Panc1 (cell line): ENCODE measurements around the gene TAB3. TPM values are rescaled to one million over a fixed set of nuclear protein-coding genes. Genes with fewer than 3 reads are reported as not detected.

Source experiments
- ATAC-seq: fragments of 200-7000 bp; cut with Tn5 transposase; 2 replicates; pipeline ENCODE4 v1.9.1; 2020; ENCODE audit warnings: mild to moderate bottlenecking, moderate library complexity
- BruUV-seq: library from RNA; stranded (reverse); fragments of 400-500 nt; replicated peaks from 2 replicates; lab custom pipeline; 2021; lab: Mats Ljungman, UMichigan
- CTCF ChIA-PET: fragments of 300-600 bp; sonication (Branson Sonifier 250); formaldehyde crosslinking; loops from one replicate; lab custom pipeline; 2022; ENCODE audit warnings: antibody characterized with exemption; lab: Charles Lee
- POLR2A ChIA-PET: fragments of 300-600 bp; sonication (Branson Sonifier 250); formaldehyde crosslinking; loops from one replicate; lab custom pipeline; 2022; ENCODE audit warnings: antibody characterized with exemption; lab: Charles Lee
- DNase-seq: peaks from one replicate; pipeline ENCODE4 v3.0.0-alpha.2; 2010; ENCODE audit warnings: low read depth, low spot score
- H3K27ac ChIP-seq: 2 replicates; pipeline ENCODE4 v1.5.1; 2011; ENCODE audit warnings: mild to moderate bottlenecking, low read length, inconsistent platforms
- H3K27me3 ChIP-seq: fragments of 200-500 bp; sonication (Bioruptor generic); 2 replicates; pipeline ENCODE4 v1.6.0; 2014; ENCODE audit warnings: low read length, inconsistent platforms; ENCODE audit not compliant: control insufficient read depth, insufficient read depth
- H3K36me3 ChIP-seq: fragments of 200-500 bp; sonication (Bioruptor generic); 2 replicates; pipeline ENCODE4 v1.5.1; 2014; ENCODE audit warnings: inconsistent platforms, mild to moderate bottlenecking, low read length, moderate library complexity; ENCODE audit not compliant: control insufficient read depth, insufficient read depth
- H3K4me1 ChIP-seq: 2 replicates; pipeline ENCODE4 v1.5.1; 2011; ENCODE audit warnings: inconsistent platforms, mild to moderate bottlenecking, low read length, moderate library complexity; ENCODE audit not compliant: control insufficient read depth, insufficient read depth
- H3K4me3 ChIP-seq, 2 experiments: 2 replicates each; pipeline ENCODE4 v1.5.1; 2011 to 2012; ENCODE audit warnings: low read depth in 2 of 2, low read length in 2 of 2, mild to moderate bottlenecking in 2 of 2, inconsistent platforms in 1 of 2, moderate library complexity in 1 of 2
- H3K9me3 ChIP-seq: fragments of 200-500 bp; sonication (Bioruptor generic); 2 replicates; pipeline ENCODE4 v1.5.1; 2014; ENCODE audit warnings: low read depth, mild to moderate bottlenecking, inconsistent platforms, low read length, moderate library complexity; ENCODE audit not compliant: control insufficient read depth, insufficient read depth
- CTCF ChIP-seq: fragments of 450-650 bp; IDR thresholded peaks from 2 replicates; pipeline ENCODE4 v1.5.1; 2017; ENCODE audit warnings: mild to moderate bottlenecking
- POLR2AphosphoS5 ChIP-seq: IDR thresholded peaks from 2 replicates; pipeline ENCODE4 v1.6.1; 2012; ENCODE audit warnings: mild to moderate bottlenecking, low read depth, low read length, moderate library complexity
- REST ChIP-seq, 2 experiments: IDR thresholded peaks; 2 replicates each; pipeline ENCODE4 v1.6.1; 2011 to 2012; ENCODE audit warnings: low read depth in 2 of 2, control low read depth in 1 of 2, low read length in 1 of 2, mild to moderate bottlenecking in 1 of 2, moderate library complexity in 1 of 2; ENCODE audit not compliant: insufficient read depth in 1 of 2
- SIN3A ChIP-seq: IDR thresholded peaks from 2 replicates; pipeline ENCODE4 v1.6.1; 2012; ENCODE audit warnings: low read depth, mild to moderate bottlenecking, low read length, moderate library complexity, borderline replicate concordance; ENCODE audit not compliant: insufficient read depth
- TCF7L2 ChIP-seq: IDR thresholded peaks from 2 replicates; pipeline ENCODE4 v1.6.1; 2011; ENCODE audit warnings: mild to moderate bottlenecking, low read depth, low read length, inconsistent platforms
- in situ Hi-C: cut with HindIII; loops from 2 replicates; pipeline ENCODE4 v1.10.0; 2016; ENCODE audit warnings: low sequenced_read_pairs, low pct_unique_long_range_greater_than_20kb
- intact Hi-C: fragments of 100-400 bp; cut with micrococcal nuclease; formaldehyde crosslinking; loops from one replicate; pipeline ENCODE4 v1.10.0; 2022; ENCODE audit not compliant: unreplicated experiment
- total RNA-seq: library from RNA; stranded (reverse); gene quantifications from one replicate; pipeline ENCODE4 v1.2.1, GENCODE V29; 2021; ENCODE audit not compliant: unreplicated experiment

TAB3 gene
- total RNA-seq, 1 experiment from 2014 or later = 7.7 TPM

DNA sequence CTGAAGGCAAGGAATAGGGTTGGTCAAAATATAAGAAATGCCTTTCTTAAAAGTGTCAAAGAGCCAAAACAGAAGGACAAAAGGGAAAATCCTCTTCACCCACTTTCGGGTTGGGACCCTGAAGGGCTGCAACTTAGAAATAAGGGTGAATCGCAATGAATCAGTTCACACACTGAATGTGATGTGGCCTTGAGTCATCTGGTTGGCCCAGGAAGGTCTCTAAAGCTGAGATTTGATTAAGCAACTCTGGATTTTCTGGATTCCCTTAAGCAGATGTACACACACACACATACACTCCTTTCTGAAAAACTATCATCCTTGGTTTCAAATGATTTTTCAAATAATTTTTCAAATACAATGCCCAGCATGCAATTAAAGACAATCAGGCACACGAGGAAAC lies 13.1 kb downstream of the TAB3 start:
- Histone ChIP-seq H3K4me1 (no peaks in the 10 kb centered on the region), H3K9me3 (no peaks in the 10 kb centered on the region), H3K27me3 (no peaks in the 10 kb centered on the region), H3K36me3 (no peaks in the 10 kb centered on the region), H3K27ac (no peak overlapping the region), H3K4me3 (no peak overlapping the region)
- ChIA-PET CTCF (no interaction called here), POLR2A (no interaction called here)
- intact Hi-C loops = no loop called here
- BruUV-seq = no TSS peak
- in situ Hi-C loops = no loop called here
- DNase-seq (no peak), ATAC-seq (no peak)
- TF ChIP-seq POLR2AphosphoS5 = no peak
- no peak for TF ChIP-seq CTCF
- no peak for TF ChIP-seq REST (IDR thresholded peaks at IDR 0.05; ENCODE audit: insufficient read depth in 1 of 2, low read depth in 2 of 2, low read length in 1 of 2)
- no peak for TF ChIP-seq SIN3A
- TF ChIP-seq TCF7L2 = no peak

DNA sequence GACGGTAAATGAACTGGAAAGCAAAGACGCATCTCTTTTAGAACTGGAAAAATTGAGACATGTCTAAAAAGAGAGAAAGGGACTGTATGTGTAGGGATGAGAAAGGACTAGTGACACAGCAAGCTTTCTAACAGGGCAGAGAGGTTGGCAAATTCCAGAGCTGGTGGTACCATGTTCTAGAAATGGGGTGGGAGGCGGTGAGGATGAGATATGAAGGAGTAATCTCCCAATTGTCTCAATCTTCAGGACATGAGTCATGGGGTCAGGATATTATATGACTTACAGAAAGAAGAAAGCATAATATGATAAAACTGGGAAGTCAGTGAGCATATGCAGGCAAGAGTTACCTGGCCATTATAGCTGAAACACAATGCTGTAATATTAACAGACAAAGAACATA lies 14.2 kb downstream of the TAB3 start:
- H3K4me3 ChIP-seq = no peak overlapping the region
- in situ Hi-C loops = no loop called here
- H3K4me1 ChIP-seq = no peaks in the 10 kb centered on the region
- DNase-seq (no peak), ATAC-seq (no peak)
- no peaks in the 10 kb centered on the region for H3K27me3 ChIP-seq
- H3K36me3 ChIP-seq = no peaks in the 10 kb centered on the region
- CTCF ChIA-PET = no interaction called here
- TF ChIP-seq CTCF = no peak
- no peak for TF ChIP-seq REST (IDR thresholded peaks at IDR 0.05; ENCODE audit: insufficient read depth in 1 of 2, low read depth in 2 of 2, low read length in 1 of 2)
- TF ChIP-seq SIN3A = no peak
- TF ChIP-seq POLR2AphosphoS5 = no peak
- TF ChIP-seq TCF7L2 = no peak
- intact Hi-C loops = no loop called here
- no TSS peak for BruUV-seq
- POLR2A ChIA-PET = no interaction called here
- H3K9me3 ChIP-seq = no peaks in the 10 kb centered on the region
- H3K27ac ChIP-seq = no peak overlapping the region
